IPS DF 4.7 (cell line): ENCODE measurements around the gene PRKG1.

Source experiments
- DNase-seq: peaks from one replicate; pipeline ENCODE4 v3.0.0-alpha.2; 2013; ENCODE audit warnings: low spot score; ENCODE audit errors: extremely low read depth

The PRKG1 gene

GRCh38 chr10:52106011-52106410 is 1031.7 kb downstream of the PRKG1 start:
- DNase-seq: no peak

GRCh38 chr10:52106899-52107298 is 1032.6 kb downstream of the PRKG1 start:
- DNase-seq: peak; percentile 36

- DNase-seq: no peak
Measured at GRCh38 chr10:52108236-52108635, 1033.9 kb downstream of the PRKG1 start.

- DNase-seq: no peak
Measured at GRCh38 chr10:52110576-52110975, 1036.3 kb downstream of the PRKG1 start.

- DNase-seq: no peak
Measured at GRCh38 chr10:52111101-52111891, 1037.0 kb downstream of the PRKG1 start.

- DNase-seq: no peak
Measured at GRCh38 chr10:52115823-52116222, 1041.5 kb downstream of the PRKG1 start.

- DNase-seq: no peak
Measured at GRCh38 chr10:52119507-52119906, 1045.2 kb downstream of the PRKG1 start.

- no peak for DNase-seq
Measured at GRCh38 chr10:52121688-52122087, 1047.4 kb downstream of the PRKG1 start.

GRCh38 chr10:52128056-52128683 is 1053.9 kb downstream of the PRKG1 start:
- peak; percentile 7 for DNase-seq

GRCh38 chr10:52129410-52130178 is 1055.3 kb downstream of the PRKG1 start:
- no peak for DNase-seq

GRCh38 chr10:52135101-52135500 is 1060.8 kb downstream of the PRKG1 start:
- DNase-seq: no peak

GRCh38 chr10:52136921-52137320 is 1062.6 kb downstream of the PRKG1 start:
- no peak for DNase-seq

- DNase-seq: no peak
Measured at GRCh38 chr10:52143338-52143737, 1069.1 kb downstream of the PRKG1 start.

GRCh38 chr10:52145636-52146035 is 1071.3 kb downstream of the PRKG1 start:
- DNase-seq: no peak

GRCh38 chr10:52146766-52147165 is 1072.5 kb downstream of the PRKG1 start:
- no peak for DNase-seq

- DNase-seq: peak; percentile 46
Measured at GRCh38 chr10:52170776-52171175, 1096.5 kb downstream of the PRKG1 start.

GRCh38 chr10:52172581-52172980 is 1098.3 kb downstream of the PRKG1 start:
- no peak for DNase-seq

- DNase-seq: no peak
Measured at GRCh38 chr10:52185256-52185655, 1111.0 kb downstream of the PRKG1 start.

- no peak for DNase-seq
Measured at GRCh38 chr10:52187521-52188258, 1113.4 kb downstream of the PRKG1 start.

- no peak for DNase-seq
Measured at GRCh38 chr10:52191049-52191448, 1116.8 kb downstream of the PRKG1 start.

- DNase-seq: no peak
Measured at GRCh38 chr10:52194191-52194590, 1119.9 kb downstream of the PRKG1 start.
